ENCODE data around the gene DOHH. TPM values are rescaled to one million over a fixed set of nuclear protein-coding genes. Genes with fewer than 3 reads are reported as not detected.

Gene DOHH
- total and polyA plus RNA-seq, 2 experiments from 2014 or later: 19.0 to 34.7 TPM

DNA sequence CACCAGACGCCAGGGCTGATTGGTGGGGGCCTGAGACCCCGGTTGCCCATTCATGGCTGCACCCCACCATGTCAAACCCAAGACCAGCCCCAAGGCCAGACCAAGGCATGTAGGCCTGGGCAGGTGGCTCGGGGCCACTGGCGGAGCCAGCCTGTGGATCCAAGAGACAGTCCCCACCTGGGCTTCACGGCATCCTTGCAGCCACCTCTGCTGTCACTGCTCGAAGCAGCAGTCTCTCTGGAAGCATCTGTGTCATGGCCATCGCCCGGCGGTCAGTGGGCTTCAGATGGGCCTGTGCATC lies 34.7 kb upstream of the DOHH start:
- Histone ChIP-seq H3K79me2 (replicated peaks; ENCODE audit: insufficient read depth) (no peaks in the 10 kb centered on the region), H3K9me2 (ENCODE audit: insufficient read depth) (no peaks in the 10 kb centered on the region), H3K4me3 (no peak overlapping the region), H2AFZ (no peak overlapping the region), H3K27ac (ENCODE audit: low read depth) (no peak overlapping the region), H4K20me1 (replicated peaks; ENCODE audit: insufficient read depth) (no peaks in the 10 kb centered on the region; the same call in 1 of the 2 replicates), H3F3A (replicated peaks; ENCODE audit: low read depth) (peaks cover 7% of the 10 kb centered on the region; the same call in 1 of the 2 replicates), H3K4me1 (ENCODE audit: insufficient read depth) (no peaks in the 10 kb centered on the region), H3K27me3 (ENCODE audit: insufficient read depth) (no peaks in the 10 kb centered on the region), H3K36me3 (ENCODE audit: insufficient read depth) (no peaks in the 10 kb centered on the region), H3K4me2 (no peak overlapping the region)
- Mint-ChIP-seq H3K4me3 (no peak overlapping the region), H3K27me3 (ENCODE audit: insufficient read depth, low read depth, poor library complexity) (peaks cover 21% of the 10 kb centered on the region), H3K36me3 (ENCODE audit: low read depth) (peaks cover 36% of the 10 kb centered on the region), H3K4me1 (peaks cover 10% of the 10 kb centered on the region; the same call in 2 of the 3 replicates), H3K9me3 (0 out of 3 replicates have a peak, but pooled peaks cover 3% of the 10 kb centered on the region), H3K27ac (no peak overlapping the region)
- no peak for TF ChIP-seq ZNF331 (CRISPR knock-in tag; IDR thresholded peaks at IDR 0.05; ENCODE audit: low read depth)
- no peak for TF ChIP-seq STAT1 (IDR thresholded peaks at IDR 0.05; ENCODE audit: unreplicated experiment)
- no peak for TF ChIP-seq NANOG (IDR thresholded peaks at IDR 0.05; ENCODE audit: borderline replicate concordance)
- TF ChIP-seq EZH2 (IDR thresholded peaks at IDR 0.05; ENCODE audit: low read depth, unreplicated experiment): no peak
- TF ChIP-seq, protein P1, sequence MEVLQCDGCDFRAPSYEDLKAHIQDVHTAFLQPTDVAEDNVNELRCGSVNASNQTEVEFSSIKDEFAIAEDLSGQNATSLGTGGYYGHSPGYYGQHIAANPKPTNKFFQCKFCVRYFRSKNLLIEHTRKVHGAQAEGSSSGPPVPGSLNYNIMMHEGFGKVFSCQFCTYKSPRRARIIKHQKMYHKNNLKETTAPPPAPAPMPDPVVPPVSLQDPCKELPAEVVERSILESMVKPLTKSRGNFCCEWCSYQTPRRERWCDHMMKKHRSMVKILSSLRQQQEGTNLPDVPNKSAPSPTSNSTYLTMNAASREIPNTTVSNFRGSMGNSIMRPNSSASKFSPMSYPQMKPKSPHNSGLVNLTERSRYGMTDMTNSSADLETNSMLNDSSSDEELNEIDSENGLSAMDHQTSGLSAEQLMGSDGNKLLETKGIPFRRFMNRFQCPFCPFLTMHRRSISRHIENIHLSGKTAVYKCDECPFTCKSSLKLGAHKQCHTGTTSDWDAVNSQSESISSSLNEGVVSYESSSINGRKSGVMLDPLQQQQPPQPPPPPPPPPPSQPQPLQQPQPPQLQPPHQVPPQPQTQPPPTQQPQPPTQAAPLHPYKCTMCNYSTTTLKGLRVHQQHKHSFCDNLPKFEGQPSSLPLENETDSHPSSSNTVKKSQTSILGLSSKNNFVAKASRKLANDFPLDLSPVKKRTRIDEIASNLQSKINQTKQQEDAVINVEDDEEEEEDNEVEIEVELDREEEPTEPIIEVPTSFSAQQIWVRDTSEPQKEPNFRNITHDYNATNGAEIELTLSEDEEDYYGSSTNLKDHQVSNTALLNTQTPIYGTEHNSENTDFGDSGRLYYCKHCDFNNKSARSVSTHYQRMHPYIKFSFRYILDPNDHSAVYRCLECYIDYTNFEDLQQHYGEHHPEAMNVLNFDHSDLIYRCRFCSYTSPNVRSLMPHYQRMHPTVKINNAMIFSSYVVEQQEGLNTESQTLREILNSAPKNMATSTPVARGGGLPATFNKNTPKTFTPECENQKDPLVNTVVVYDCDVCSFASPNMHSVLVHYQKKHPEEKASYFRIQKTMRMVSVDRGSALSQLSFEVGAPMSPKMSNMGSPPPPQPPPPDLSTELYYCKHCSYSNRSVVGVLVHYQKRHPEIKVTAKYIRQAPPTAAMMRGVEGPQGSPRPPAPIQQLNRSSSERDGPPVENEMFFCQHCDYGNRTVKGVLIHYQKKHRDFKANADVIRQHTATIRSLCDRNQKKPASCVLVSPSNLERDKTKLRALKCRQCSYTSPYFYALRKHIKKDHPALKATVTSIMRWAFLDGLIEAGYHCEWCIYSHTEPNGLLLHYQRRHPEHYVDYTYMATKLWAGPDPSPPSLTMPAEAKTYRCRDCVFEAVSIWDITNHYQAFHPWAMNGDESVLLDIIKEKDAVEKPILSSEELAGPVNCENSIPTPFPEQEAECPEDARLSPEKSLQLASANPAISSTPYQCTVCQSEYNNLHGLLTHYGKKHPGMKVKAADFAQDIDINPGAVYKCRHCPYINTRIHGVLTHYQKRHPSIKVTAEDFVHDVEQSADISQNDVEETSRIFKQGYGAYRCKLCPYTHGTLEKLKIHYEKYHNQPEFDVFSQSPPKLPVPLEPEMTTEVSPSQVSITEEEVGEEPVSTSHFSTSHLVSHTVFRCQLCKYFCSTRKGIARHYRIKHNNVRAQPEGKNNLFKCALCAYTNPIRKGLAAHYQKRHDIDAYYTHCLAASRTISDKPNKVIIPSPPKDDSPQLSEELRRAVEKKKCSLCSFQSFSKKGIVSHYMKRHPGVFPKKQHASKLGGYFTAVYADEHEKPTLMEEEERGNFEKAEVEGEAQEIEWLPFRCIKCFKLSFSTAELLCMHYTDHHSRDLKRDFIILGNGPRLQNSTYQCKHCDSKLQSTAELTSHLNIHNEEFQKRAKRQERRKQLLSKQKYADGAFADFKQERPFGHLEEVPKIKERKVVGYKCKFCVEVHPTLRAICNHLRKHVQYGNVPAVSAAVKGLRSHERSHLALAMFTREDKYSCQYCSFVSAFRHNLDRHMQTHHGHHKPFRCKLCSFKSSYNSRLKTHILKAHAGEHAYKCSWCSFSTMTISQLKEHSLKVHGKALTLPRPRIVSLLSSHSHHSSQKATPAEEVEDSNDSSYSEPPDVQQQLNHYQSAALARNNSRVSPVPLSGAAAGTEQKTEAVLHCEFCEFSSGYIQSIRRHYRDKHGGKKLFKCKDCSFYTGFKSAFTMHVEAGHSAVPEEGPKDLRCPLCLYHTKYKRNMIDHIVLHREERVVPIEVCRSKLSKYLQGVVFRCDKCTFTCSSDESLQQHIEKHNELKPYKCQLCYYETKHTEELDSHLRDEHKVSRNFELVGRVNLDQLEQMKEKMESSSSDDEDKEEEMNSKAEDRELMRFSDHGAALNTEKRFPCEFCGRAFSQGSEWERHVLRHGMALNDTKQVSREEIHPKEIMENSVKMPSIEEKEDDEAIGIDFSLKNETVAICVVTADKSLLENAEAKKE (CRISPR knock-in tag; IDR thresholded peaks at IDR 0.05): no peak
- TF ChIP-seq, protein P2, sequence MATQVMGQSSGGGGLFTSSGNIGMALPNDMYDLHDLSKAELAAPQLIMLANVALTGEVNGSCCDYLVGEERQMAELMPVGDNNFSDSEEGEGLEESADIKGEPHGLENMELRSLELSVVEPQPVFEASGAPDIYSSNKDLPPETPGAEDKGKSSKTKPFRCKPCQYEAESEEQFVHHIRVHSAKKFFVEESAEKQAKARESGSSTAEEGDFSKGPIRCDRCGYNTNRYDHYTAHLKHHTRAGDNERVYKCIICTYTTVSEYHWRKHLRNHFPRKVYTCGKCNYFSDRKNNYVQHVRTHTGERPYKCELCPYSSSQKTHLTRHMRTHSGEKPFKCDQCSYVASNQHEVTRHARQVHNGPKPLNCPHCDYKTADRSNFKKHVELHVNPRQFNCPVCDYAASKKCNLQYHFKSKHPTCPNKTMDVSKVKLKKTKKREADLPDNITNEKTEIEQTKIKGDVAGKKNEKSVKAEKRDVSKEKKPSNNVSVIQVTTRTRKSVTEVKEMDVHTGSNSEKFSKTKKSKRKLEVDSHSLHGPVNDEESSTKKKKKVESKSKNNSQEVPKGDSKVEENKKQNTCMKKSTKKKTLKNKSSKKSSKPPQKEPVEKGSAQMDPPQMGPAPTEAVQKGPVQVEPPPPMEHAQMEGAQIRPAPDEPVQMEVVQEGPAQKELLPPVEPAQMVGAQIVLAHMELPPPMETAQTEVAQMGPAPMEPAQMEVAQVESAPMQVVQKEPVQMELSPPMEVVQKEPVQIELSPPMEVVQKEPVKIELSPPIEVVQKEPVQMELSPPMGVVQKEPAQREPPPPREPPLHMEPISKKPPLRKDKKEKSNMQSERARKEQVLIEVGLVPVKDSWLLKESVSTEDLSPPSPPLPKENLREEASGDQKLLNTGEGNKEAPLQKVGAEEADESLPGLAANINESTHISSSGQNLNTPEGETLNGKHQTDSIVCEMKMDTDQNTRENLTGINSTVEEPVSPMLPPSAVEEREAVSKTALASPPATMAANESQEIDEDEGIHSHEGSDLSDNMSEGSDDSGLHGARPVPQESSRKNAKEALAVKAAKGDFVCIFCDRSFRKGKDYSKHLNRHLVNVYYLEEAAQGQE (IDR thresholded peaks at IDR 0.05; ENCODE audit: unreplicated experiment): no peak
- TF ChIP-seq, protein P3, sequence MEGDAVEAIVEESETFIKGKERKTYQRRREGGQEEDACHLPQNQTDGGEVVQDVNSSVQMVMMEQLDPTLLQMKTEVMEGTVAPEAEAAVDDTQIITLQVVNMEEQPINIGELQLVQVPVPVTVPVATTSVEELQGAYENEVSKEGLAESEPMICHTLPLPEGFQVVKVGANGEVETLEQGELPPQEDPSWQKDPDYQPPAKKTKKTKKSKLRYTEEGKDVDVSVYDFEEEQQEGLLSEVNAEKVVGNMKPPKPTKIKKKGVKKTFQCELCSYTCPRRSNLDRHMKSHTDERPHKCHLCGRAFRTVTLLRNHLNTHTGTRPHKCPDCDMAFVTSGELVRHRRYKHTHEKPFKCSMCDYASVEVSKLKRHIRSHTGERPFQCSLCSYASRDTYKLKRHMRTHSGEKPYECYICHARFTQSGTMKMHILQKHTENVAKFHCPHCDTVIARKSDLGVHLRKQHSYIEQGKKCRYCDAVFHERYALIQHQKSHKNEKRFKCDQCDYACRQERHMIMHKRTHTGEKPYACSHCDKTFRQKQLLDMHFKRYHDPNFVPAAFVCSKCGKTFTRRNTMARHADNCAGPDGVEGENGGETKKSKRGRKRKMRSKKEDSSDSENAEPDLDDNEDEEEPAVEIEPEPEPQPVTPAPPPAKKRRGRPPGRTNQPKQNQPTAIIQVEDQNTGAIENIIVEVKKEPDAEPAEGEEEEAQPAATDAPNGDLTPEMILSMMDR (conservative IDR thresholded peaks at IDR 0.05; ENCODE audit: low read depth in 2 of 2): no peak
- TF ChIP-seq CREB1 (CRISPR knock-in tag; IDR thresholded peaks at IDR 0.05; ENCODE audit: low read depth): no peak
- TF ChIP-seq, protein P4, sequence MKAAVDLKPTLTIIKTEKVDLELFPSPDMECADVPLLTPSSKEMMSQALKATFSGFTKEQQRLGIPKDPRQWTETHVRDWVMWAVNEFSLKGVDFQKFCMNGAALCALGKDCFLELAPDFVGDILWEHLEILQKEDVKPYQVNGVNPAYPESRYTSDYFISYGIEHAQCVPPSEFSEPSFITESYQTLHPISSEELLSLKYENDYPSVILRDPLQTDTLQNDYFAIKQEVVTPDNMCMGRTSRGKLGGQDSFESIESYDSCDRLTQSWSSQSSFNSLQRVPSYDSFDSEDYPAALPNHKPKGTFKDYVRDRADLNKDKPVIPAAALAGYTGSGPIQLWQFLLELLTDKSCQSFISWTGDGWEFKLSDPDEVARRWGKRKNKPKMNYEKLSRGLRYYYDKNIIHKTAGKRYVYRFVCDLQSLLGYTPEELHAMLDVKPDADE (IDR thresholded peaks at IDR 0.05): no peak
- no peak for TF ChIP-seq POLR2AphosphoS5 (IDR thresholded peaks at IDR 0.05; ENCODE audit: low read depth)
- no peak for DNase-seq (ENCODE audit: low spot score)
- ATAC-seq: no peak
